HG03354 (cell line): ENCODE results near the gene PDE6D.

ENCODE experiments used
- ATAC-seq: cut with Tn5 transposase; IDR thresholded peaks from one replicate; pipeline ENCODE4 v1.9.1; 2021; ENCODE audit warnings: mild to moderate bottlenecking; ENCODE audit not compliant: unreplicated experiment, poor library complexity, severe bottlenecking

The PDE6D gene

DNA sequence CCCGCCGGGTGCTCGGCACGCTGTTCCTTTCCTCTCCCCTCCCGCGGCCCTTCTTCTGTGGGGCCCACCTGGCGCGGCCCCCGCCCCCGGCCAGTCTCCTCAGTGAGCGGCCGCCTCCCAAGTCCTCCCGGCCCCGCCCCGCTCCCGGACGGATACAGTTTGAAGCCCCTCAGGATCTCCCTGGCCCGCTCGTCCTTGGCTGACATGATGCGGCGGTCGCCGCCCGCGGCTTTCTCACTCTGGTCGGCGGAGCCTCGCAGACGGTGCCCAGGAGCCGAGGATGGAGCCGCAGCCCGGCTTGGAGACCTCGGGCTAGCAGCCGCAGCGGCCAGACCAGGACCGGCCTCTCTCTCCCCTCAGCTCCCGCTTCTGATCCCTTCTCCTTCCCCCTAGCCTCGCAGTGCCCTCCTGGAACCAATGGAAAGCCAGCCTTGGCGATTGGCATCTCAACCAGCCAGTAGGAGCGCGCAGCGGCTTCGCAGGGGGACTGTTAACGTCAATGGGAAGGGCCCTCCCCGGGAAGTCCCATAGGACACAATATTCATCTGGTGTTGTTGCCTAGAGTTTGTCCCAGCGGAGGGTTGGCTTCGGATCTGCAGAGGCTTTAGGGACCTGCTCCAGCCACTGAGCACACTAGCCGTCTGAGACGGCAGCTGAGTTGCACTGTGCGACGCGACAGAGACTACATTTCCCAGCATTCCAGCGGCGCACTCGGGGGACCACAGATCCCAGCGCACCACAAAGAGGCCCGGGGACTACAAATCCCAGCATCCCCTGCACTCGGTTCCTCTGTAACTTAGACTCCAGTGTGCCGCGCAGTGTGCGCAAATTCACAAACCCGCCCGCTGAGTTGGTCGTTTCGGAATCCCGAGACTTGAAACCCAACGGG is at the start of gene PDE6D:
TSS of gene PDE6D (minus strand) at position 374 of the 889 bp plus-strand sequence. CDS start at position 206, 168 bp downstream.
- peak; percentile 94 for ATAC-seq

DNA sequence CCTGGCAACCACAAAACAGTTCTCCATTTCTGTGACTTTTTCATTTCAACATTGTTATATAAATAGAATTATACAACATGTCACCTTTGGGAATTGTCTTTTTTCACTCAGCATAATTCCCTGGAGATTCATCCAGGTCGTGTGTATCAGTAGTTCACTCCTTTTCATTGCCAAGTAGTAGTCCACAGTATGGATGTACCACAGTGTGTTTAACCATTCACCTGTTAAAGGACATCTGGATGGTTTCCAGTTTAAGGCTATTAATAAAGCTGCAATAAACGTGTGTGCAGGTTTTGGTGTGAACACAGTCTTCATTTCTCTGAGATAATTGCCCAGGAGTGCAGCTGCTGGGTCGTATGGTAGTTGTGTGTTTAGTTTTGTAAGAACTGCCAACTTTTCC is 40.8 kb upstream of the PDE6D start:
- no peak for ATAC-seq

DNA sequence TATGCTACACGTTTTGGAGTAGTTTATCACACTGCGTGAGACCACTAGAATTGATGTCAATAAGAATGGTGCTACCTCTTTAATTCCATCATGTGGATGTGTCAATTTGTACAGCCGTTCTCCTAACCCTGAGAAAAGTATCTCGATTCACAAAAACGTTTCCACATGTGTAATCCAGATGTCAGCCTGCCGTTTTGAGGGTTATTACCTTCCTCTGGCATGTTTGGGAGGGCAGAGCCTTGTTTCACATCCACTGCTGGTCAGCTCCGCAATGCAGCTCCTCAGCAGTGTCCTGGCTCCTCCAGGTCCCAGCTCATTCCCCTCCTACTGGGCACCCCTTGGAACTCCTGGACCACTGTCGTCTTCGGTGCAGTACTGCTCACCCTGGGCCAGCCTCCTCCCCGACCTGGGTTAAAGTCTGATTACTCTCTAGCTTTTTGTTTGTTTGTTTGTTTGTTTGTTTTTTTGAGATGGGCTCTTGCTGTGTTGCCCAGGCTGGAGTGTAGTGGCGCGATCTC is 39.8 kb upstream of the PDE6D start:
- ATAC-seq: no peak

DNA sequence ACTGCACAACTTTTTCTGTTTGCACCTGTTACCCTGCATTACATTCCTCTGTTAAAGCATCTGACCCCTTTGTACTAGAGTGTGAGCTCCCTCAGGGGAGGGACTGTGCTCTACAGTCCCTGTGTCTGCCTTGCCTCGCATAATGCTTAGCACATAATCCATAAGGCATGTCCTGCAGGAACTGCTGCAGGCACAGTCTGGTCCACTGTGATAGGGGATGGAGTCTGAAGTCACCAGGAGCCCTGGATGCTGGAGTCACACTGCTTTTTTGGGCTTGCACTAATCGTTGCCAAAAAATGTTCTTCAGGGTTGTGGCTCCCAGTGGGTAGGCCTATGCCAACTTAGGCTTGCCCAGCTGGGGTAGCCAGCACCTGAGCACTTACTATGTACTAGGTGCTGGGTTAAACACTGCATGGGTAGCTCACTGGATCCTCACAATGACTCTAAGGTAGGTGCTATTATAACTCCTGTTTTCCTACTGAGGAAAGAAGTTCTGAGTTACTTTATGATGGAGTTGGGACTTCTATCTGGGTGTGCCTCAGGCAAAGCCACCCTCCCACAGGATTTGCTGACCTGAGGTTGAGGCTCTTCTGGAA is 38.5 kb upstream of the PDE6D start:
- ATAC-seq: no peak

DNA sequence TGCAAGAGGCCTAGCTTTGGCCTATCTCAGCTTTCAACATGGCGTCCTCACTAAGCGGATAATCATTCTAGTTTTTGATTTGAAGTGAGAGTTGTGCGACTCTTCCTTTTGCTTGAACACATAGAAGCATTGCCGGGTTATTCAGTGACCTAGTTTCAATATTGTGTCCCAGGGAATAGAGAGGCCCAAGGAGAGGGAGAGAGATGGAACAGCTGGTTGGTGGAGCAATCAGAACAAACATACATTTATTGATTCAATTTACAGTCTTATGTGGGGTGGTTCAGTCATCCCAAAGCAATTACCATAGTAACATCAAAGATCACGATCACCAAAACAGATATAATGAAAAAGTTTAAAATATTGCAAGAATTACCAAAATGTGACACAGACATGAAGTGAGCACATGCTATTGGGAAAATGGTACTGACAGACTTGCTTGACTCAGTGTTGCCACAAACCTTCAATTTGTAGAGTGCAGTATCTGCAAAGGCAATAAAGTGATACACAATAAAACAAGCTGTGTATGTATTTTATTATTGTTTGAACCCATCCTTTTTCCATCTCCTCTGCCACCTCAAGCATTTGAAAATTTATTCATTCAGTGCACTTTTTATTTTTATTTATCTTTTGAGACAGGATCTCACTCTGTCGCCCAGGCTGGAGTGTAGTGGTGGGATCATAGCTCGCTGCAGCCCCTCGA is 35.4 kb upstream of the PDE6D start:
- no peak for ATAC-seq

DNA sequence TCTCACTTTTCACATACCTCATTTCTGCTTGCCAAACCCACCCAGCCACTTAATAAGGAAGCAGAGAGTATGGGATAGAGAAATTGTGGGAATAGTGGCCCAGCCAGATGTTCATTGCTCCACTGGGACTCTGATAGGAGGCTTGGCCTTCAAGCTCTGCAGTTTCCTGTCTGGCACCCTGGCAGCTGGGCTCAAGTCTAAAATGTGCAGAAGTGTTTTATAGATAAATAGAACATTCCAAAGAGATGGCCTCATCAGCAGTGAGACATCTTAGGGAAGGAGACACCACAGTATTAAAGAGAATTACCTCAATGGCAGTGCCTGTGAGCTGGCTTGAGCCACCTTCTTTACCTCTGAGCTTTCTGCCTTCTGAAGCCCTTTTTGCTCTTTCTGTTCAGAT is 29.8 kb upstream of the PDE6D start:
- ATAC-seq: no peak

DNA sequence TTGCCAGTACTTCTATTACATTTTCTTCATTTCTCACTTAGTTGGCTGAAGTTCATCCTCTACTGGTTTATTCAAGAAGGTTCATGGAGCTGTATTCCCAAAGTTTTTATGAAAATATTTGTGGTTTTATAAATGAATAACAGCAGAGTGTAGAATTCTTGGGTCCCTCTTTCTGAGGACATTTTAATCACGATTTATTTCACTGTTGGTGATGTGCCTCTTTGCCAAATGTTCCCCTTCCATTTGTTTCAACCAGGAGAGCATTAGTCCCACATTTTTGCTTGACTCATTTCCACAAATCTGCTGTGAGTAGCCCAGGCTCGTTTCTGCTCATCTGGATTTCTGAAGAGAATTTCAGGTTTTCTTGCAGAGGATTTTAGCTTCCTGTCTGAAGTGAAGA is 25.9 kb upstream of the PDE6D start:
- no peak for ATAC-seq

DNA sequence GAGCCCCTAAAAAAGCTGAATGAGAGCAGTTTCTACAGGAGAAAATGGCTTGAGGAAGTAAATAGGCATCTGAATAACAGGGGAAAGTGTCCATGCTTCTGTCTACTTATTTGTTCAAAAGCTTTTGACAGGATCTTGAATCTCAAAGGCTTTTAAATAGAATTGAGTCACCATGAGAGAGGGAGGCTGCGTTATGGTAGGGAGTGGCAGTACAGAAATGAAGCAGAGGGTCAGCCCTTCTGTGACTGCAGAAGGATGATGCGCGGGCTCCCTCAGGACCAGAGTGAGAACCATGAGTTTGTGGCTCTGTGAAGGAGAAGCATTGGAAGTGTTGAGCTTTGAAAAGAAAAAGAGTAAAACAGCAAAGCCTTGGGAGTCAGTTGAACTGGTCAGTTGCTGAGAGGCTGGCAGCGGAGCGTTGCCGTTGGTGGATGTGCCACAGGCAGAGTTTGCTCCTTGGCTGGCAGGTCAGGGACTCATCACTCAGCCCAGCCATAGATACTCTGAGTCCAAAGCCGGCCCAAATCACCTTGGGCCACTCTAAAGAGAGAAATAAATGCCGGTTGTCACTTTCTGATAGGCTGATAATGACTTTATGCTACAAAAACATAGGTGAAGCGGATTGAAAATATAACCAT is 22.5 kb upstream of the PDE6D start:
- ATAC-seq: no peak

DNA sequence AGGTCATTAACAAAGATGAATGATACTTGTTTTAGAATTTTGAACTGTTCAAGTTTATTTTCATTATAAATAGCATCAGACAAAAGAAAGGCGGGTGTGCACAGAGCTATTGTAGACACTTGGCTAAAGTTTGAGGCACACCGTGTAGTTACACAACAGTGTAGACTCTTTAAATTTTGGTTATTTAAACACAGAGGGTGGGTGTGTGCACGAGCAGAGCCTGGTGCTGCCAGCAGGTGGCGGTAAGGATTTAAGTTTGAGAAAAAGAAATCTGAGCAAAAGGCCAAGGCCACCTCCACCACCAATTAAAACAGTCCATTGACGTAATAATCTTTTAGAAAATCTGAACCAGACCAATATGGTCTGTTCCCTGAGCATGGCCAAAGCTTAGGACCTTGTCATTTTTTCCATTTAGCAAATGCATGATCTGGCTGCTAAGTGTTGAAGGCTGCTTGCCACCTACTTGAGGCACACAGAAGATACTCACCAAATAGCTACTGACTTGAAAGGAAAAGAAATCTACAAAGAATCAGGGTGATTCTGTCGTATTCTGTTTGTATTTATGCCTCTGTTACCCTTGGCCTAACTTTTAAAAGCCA is 19.5 kb upstream of the PDE6D start:
- ATAC-seq: no peak

DNA sequence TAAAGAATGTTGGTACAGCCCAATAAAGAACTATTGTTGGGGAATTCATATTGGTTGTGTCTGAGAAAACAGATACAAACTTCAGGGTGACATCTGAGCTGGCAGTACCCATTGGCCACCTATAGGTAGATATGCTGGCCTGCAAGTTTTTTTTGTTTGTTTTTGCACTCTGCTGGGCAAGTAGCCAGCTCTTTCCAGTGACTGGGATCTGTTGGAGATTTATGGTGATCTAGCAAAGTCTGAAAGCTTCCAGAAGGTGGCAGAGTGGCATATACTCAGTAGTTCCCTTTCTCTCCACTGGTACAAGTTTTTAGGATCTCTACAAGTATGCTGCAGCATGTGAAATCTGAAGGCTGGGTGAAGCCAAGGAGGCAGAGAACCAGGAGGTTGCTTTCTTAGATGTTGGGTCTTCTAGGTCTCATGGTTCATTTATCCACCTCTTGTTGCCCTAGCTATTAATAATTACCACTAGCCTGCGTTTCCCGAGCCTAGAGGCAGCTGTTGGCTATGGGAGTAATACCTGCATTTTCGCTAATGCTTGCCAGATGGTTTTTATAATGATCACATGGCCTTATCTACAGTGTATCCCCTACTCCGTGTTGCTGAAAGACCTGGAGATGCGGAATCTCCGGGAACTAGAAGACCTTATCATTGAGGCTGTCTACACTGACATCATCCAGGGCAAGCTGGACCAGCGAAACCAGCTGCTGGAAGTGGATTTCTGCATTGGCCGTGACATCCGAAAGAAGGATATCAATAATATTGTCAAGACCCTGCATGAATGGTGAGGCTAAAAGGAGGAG is 14.6 kb upstream of the PDE6D start:
- ATAC-seq: no peak

DNA sequence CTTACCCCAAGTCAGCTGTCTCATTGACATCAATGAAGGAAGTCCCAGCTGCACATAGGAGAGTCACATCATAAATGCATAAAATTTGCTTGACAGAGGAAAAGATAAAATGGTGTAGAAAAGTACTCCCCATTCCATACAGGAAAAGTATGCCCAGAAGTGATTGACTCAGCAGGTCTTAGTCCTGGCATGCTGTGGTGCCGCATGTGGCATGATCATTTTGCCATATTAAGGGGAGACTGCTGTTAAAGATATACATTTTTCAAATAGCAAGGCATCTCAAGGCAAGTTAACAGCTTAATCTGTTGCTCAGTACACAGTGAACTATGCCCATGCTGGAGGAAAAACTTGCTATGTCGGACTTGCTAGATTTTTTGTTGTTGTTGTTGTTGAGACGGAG is 13.3 kb upstream of the PDE6D start:
- no peak for ATAC-seq

DNA sequence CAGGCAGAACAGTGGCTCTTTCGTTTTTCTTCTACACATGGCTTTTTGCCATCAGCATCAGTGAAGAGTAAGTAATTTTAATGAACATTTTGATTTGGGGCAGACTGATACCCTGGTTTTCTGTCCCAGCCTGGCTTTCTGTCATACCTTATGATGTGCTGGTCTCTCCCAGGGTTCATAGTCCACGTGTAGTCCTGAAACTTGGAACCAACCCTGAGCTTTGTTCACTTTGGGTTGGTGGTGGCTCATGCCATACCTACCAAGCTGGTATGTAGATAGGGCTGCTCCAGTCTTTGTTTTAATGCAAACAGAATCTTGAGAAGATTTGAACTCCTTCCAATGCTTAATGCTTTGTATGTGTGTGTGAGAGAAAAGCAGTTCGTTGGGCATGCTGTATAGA is 10.0 kb upstream of the PDE6D start:
- ATAC-seq: no peak

DNA sequence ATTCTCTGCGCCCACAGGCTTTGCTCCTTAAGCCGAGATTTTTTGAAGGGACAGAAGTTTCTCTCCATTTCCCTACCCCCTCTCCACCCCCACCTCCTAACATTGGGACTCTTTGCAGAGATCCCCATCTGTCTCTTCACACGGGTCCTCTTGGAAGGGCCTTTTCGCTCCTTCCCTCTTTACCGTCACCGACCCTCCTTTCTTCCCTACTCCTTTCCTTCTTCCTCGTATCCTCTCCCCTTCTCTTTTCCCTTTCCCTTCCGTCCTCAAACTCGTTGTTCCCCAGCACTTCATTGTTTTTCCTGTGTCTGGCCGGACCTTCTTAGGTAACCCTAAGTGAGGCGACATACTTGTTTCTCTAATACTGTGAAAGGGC is 5.8 kb upstream of the PDE6D start:
- no peak for ATAC-seq

DNA sequence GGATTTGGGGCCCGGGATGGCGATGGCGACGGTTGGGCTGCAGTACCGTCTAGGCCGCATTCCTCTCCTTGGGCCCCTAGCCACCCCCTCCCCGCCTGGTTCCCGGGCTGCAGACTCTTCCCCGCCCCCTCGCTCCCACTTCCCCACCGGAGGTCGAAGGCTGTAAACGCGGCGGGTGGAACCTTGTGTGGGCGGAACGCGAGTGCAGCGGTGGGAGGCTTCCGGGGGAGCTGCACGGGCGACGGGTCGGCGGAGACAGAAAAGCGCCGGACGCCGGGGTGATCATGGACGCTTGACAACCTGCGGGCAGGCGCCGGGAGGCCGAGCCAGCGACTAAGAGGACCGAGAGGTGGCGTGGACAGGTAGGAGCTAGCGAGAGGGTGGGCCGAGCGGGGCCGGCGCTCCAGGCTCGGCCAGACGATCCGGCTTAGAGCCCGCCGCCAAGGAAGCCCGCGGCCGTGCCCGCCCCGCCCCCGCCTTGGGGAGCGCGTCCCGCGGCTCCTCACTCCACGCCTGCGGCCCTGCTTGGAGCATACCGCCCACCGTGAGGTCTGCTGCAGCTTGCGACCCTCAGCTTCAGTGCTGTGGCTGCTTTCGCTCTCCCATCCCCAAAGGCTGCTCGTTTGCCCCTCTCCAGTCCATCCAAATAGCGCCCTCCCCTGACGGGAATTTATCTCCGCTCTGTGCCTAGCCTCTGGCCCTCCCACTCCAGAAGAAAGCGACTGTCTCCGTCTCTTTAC is 5.3 kb upstream of the PDE6D start, which contains the start of gene COPS7B:
TSS of gene COPS7B (plus strand) at position 269 of the 740 bp plus-strand sequence. CDS start 2,126 bp downstream, outside the sequence.
- ATAC-seq: peak; percentile 65

DNA sequence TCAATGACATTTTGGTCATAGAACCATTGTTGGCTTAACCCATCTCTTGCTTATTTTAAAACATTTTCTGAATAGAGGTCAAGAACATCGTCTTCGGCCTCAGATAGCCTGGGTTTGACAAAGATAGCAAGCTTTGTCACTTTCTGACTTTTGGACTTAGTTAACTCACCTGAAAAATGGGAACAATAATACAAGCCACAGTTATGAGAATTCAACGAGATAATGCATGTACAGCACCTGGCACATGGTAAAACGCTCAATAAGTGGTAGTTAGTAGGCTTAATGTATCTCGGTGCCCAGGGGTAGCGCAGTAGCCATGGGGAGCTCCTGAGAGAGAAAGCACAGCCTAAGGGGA is 4.7 kb upstream of the PDE6D start:
- no peak for ATAC-seq

DNA sequence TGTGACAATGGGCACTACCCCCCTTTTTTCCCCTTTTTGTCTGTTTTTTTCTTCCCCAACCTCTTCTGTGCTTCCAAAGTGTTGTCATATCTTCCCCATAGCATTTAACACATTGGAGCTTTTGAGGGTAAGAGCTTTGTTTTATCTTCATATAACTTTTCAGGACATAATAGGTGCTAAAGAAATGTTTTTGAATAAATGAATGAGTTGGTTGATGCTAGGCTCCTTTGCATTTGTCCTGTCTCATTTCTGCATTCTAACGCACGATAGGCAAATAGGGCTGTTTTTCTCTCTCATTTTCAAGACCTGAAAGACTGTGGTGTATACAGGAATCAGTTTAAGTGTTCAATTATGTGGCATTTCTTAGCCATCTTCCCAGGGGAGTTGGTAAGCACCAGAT is 4.3 kb upstream of the PDE6D start:
- no peak for ATAC-seq

DNA sequence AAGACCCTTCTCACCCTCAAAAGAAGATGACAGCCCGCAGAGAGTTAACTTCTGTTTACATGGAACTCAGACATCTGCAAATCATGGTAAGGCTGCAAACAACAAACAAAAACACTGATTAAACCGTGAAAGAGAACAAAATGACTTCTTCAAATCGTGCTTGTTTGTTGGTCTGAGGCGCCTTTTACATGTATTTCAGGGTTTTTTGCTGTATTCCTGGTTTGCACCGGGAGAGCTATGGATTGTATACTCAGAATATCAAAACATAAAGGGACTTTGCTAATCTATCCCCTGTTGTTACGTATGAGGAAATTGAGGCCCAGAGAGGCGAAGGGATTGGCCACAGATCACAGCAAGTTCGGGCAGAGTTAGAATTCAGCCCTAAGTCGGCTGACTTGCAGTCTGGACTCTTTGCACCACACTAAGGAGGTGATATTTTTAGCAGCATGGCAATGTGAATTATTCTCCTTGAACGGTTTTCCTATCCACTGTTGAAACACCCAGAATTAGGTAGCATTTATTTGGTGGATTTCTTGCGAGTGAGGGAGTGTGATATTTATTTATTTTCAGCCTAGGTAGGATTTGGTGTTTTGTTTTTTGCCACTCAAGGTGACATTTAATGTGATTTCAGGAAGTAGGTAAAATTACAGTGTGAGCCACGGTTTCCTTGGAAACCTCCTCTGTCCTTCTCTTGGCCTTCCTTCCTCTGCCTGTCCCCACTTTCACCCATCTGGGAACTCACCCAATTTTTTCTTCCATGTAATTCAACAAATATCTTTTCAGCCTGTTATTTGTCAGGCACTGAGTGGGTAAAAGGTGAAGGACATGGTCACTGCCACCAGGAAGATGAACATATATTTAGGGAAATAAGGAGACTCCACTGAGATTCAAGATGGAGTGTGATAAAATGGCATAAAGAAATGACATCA is 980 bp upstream of the PDE6D start:
- no peak for ATAC-seq
